Neural cell (in vitro differentiated cells): Measurements from ENCODE around the gene BNC2. TPM values are rescaled to one million over a fixed set of nuclear protein-coding genes. Genes with fewer than 3 reads are reported as not detected.

Source experiments
- H2AFZ ChIP-seq: fragments of 200-600, 300-800 bp; sonication (generic), shearing (Covaris generic); 2 replicates; pipeline ENCODE4 v1.6.0; 2014; ENCODE audit warnings: low read depth, mild to moderate bottlenecking, antibody characterized with exemption, low read length, moderate library complexity
- H3F3A ChIP-seq: fragments of 200-600 bp; shearing (Covaris generic); 2 replicates; pipeline ENCODE4 v1.6.1; 2016; ENCODE audit warnings: mild to moderate bottlenecking, moderate library complexity, mixed read lengths, antibody characterized with exemption, low read length; ENCODE audit not compliant: insufficient read depth, poor library complexity, severe bottlenecking
- H3K27ac ChIP-seq: fragments of 200-600, 300-800 bp; sonication (generic), shearing (Covaris generic); 2 replicates; pipeline ENCODE4 v1.5.1; 2014; ENCODE audit warnings: mild to moderate bottlenecking, low read length, moderate library complexity
- H3K27me3 ChIP-seq: fragments of 300-800, 200-600 bp; sonication (generic), shearing (Covaris generic); 2 replicates; pipeline ENCODE4 v1.6.0; 2014; ENCODE audit warnings: mild to moderate bottlenecking, low read depth, low read length, moderate library complexity; ENCODE audit not compliant: insufficient read depth
- H3K36me3 ChIP-seq: fragments of 300-800, 200-600 bp; sonication (generic), shearing (Covaris generic); 2 replicates; pipeline ENCODE4 v1.5.1; 2014; ENCODE audit warnings: mild to moderate bottlenecking, antibody characterized with exemption, low read length, moderate library complexity; ENCODE audit not compliant: insufficient read depth
- H3K4me2 ChIP-seq: fragments of 300-800, 200-600 bp; sonication (generic), shearing (Covaris generic); 2 replicates; pipeline ENCODE4 v1.6.0; 2014; ENCODE audit warnings: mild to moderate bottlenecking, low read length
- H3K4me3 ChIP-seq: fragments of 300-800, 200-600 bp; sonication (generic), shearing (Covaris generic); 2 replicates; pipeline ENCODE4 v1.5.1; 2014; ENCODE audit warnings: mild to moderate bottlenecking, low read length, moderate library complexity
- H3K79me2 ChIP-seq: fragments of 200-600 bp; shearing (Covaris generic); replicated peaks from 2 replicates; pipeline ENCODE4 v1.6.0; 2014; ENCODE audit warnings: mild to moderate bottlenecking, low read length, moderate library complexity; ENCODE audit not compliant: insufficient read depth
- H3K9ac ChIP-seq: fragments of 300-800, 200-600 bp; sonication (generic), shearing (Covaris generic); 2 replicates; pipeline ENCODE4 v1.6.1; 2016; ENCODE audit warnings: mild to moderate bottlenecking, low read length, mixed read lengths
- H3K9me2 ChIP-seq: fragments of 200-600 bp; shearing (Covaris generic); 2 replicates; pipeline ENCODE4 v1.6.1; 2016; ENCODE audit warnings: mild to moderate bottlenecking, low read length, mixed read lengths; ENCODE audit not compliant: insufficient read depth
- H3K9me3 ChIP-seq: fragments of 200-600, 300-800 bp; sonication (generic), shearing (Covaris generic); 2 replicates; pipeline ENCODE4 v1.6.1; 2016; ENCODE audit warnings: mild to moderate bottlenecking, mixed run types, low read length, moderate library complexity, mixed read lengths
- H4K20me1 ChIP-seq: fragments of 200-600 bp; shearing (Covaris generic); 2 replicates; pipeline ENCODE4 v1.6.1; 2016; ENCODE audit warnings: mild to moderate bottlenecking, mixed run types; ENCODE audit not compliant: insufficient read depth
- EP300 ChIP-seq: fragments of 450-650 bp; conservative IDR thresholded peaks from 2 replicates; pipeline ENCODE4 v1.6.1; 2014; ENCODE audit warnings: antibody characterized with exemption, mild to moderate bottlenecking, moderate library complexity; ENCODE audit not compliant: poor library complexity, severe bottlenecking
- EZH2 ChIP-seq: fragments of 200-600, 300-800 bp; shearing (Covaris generic), sonication (generic); IDR thresholded peaks from 2 replicates; pipeline ENCODE4 v1.6.1; 2014; ENCODE audit warnings: antibody characterized with exemption, low read length, borderline replicate concordance, mild to moderate bottlenecking; ENCODE audit not compliant: insufficient read depth, poor library complexity, severe bottlenecking
- MXI1 ChIP-seq: fragments of 450-650 bp; conservative IDR thresholded peaks from 2 replicates; pipeline ENCODE4 v1.6.1; 2014; ENCODE audit warnings: antibody characterized with exemption, mild to moderate bottlenecking; ENCODE audit not compliant: poor library complexity, severe bottlenecking
- POLR2AphosphoS5 ChIP-seq: IDR thresholded peaks from 2 replicates; pipeline ENCODE4 v1.6.1; 2012
- RAD21 ChIP-seq: fragments of 450-650 bp; conservative IDR thresholded peaks from 2 replicates; pipeline ENCODE4 v1.6.1; 2014; ENCODE audit warnings: antibody characterized with exemption, mild to moderate bottlenecking, moderate library complexity
- REST ChIP-seq: IDR thresholded peaks from 2 replicates; pipeline ENCODE4 v1.6.1; 2012; ENCODE audit warnings: borderline replicate concordance
- SMC3 ChIP-seq: fragments of 450-650 bp; conservative IDR thresholded peaks from 2 replicates; pipeline ENCODE4 v1.6.1; 2014; ENCODE audit warnings: antibody characterized with exemption, mild to moderate bottlenecking, moderate library complexity; ENCODE audit not compliant: poor library complexity
- TAF1 ChIP-seq: IDR thresholded peaks from 2 replicates; pipeline ENCODE4 v1.6.1; 2012; ENCODE audit warnings: low read depth
- polyA plus RNA-seq: library from polyadenylated mRNA; depleted of rRNA; stranded (reverse); fragments of >200 nt; gene quantifications from 2 replicates; pipeline ENCODE4 v1.2.3, GENCODE V29; 2014
- TF ChIP-seq, protein P1 (sequence below): fragments of 450-650 bp; IDR thresholded peaks from 2 replicates; pipeline ENCODE4 v1.5.1; 2014; ENCODE audit warnings: antibody characterized with exemption, mild to moderate bottlenecking, moderate library complexity; ENCODE audit not compliant: poor library complexity, severe bottlenecking

The BNC2 gene
- polyA plus RNA-seq, 1 donor from 2014 or later: 1.3 TPM

GRCh38 chr9:16475996-16476395 lies 394.5 kb downstream of the BNC2 start:
- Histone ChIP-seq H3K9me2 (no peaks in the 10 kb centered on the region), H2AFZ (no peak overlapping the region), H4K20me1 (no peaks in the 10 kb centered on the region), H3K4me2 (no peak overlapping the region), H3K27me3 (no peaks in the 10 kb centered on the region), H3K9ac (no peak overlapping the region), H3K4me3 (no peak overlapping the region), H3K9me3 (no peaks in the 10 kb centered on the region), H3K36me3 (no peaks in the 10 kb centered on the region), H3K79me2 (no peaks in the 10 kb centered on the region), H3F3A (no peaks in the 10 kb centered on the region), H3K27ac (no peak overlapping the region)
- TF ChIP-seq RAD21 (no peak), REST (no peak), MXI1 (no peak)

GRCh38 chr9:16475257-16475656 lies 395.2 kb downstream of the BNC2 start:
- Histone ChIP-seq H3K27me3 (no peaks in the 10 kb centered on the region), H3F3A (no peaks in the 10 kb centered on the region), H4K20me1 (no peaks in the 10 kb centered on the region), H3K79me2 (no peaks in the 10 kb centered on the region), H3K36me3 (no peaks in the 10 kb centered on the region), H3K27ac (no peak overlapping the region), H3K4me3 (no peak overlapping the region), H3K9me3 (no peaks in the 10 kb centered on the region), H3K9ac (no peak overlapping the region), H3K4me2 (no peak overlapping the region), H3K9me2 (no peaks in the 10 kb centered on the region), H2AFZ (no peak overlapping the region)
- TF ChIP-seq EZH2: no peak
- no peak for TF ChIP-seq TAF1
- TF ChIP-seq REST: no peak
- TF ChIP-seq, protein P1, sequence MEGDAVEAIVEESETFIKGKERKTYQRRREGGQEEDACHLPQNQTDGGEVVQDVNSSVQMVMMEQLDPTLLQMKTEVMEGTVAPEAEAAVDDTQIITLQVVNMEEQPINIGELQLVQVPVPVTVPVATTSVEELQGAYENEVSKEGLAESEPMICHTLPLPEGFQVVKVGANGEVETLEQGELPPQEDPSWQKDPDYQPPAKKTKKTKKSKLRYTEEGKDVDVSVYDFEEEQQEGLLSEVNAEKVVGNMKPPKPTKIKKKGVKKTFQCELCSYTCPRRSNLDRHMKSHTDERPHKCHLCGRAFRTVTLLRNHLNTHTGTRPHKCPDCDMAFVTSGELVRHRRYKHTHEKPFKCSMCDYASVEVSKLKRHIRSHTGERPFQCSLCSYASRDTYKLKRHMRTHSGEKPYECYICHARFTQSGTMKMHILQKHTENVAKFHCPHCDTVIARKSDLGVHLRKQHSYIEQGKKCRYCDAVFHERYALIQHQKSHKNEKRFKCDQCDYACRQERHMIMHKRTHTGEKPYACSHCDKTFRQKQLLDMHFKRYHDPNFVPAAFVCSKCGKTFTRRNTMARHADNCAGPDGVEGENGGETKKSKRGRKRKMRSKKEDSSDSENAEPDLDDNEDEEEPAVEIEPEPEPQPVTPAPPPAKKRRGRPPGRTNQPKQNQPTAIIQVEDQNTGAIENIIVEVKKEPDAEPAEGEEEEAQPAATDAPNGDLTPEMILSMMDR: no peak
- no peak for TF ChIP-seq MXI1
- no peak for TF ChIP-seq RAD21
- TF ChIP-seq SMC3: no peak
- TF ChIP-seq POLR2AphosphoS5: no peak
- no peak for TF ChIP-seq EP300
